Memory B cell (primary cell): Measurements from ENCODE around the gene P4HA3.

Experiments used
- ATAC-seq: fragments of 150-1000 bp; cut with Tn5 transposase; 2 replicates; pipeline ENCODE4 v1.10.0; 2021; ENCODE audit warnings: low read depth, mild to moderate bottlenecking, moderate library complexity
- DNase-seq, 2 donors: peaks; one replicate each; pipeline ENCODE4 v3.0.0; 2022; ENCODE audit warnings: low spot score in 2 of 2
- H3K27ac Mint-ChIP-seq: one replicate; pipeline ENCODE4 v1.8.0; 2022; ENCODE audit warnings: mild to moderate bottlenecking, moderate library complexity, mixed read lengths
- H3K27me3 Mint-ChIP-seq: one replicate; pipeline ENCODE4 v1.8.0; 2022; ENCODE audit warnings: mixed read lengths
- H3K36me3 Mint-ChIP-seq: one replicate; pipeline ENCODE4 v1.8.0; 2022; ENCODE audit warnings: mild to moderate bottlenecking, mixed read lengths
- H3K4me1 Mint-ChIP-seq: one replicate; pipeline ENCODE4 v1.8.0; 2022; ENCODE audit warnings: mixed read lengths
- H3K4me3 Mint-ChIP-seq: one replicate; pipeline ENCODE4 v1.8.0; 2022; ENCODE audit warnings: mild to moderate bottlenecking, moderate library complexity, mixed read lengths
- H3K9me3 Mint-ChIP-seq: one replicate; pipeline ENCODE4 v1.8.0; 2022; ENCODE audit warnings: mixed read lengths

Gene P4HA3

GRCh38 chr11:74265256-74265655 lies 46.2 kb downstream of the P4HA3 start:
- DNase-seq (no peak), ATAC-seq (no peak)
- no peaks in the 10 kb centered on the region for H3K36me3 Mint-ChIP-seq
- H3K27ac Mint-ChIP-seq: no peak overlapping the region
- H3K27me3 Mint-ChIP-seq: peaks cover 13% of the 10 kb centered on the region
- H3K4me1 Mint-ChIP-seq: no peaks in the 10 kb centered on the region
- peaks cover 4% of the 10 kb centered on the region for H3K9me3 Mint-ChIP-seq
- H3K4me3 Mint-ChIP-seq: no peak overlapping the region

DNA sequence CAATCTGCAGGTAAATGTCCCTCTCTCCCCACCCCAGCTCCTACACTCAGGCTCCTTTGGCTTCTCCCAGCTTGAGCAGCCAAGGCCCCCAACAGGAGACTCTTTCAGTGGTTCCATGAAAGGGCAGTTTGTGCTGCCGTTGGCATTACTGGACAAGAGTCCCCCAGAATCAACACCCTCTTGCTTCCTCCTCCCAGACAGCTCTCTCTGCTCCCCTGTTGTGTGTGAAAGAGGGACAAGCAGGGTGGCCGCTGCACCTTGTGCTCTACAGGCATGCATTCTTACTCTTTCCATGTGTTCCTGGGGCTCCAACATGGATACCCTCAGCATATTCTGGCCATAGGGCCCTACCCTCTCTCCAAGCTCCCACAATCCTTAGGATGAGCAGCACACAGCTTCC lies 48.7 kb downstream of the P4HA3 start:
- peaks cover 8% of the 10 kb centered on the region for H3K27me3 Mint-ChIP-seq
- no peak overlapping the region for H3K4me3 Mint-ChIP-seq
- no peaks in the 10 kb centered on the region for H3K36me3 Mint-ChIP-seq

DNA sequence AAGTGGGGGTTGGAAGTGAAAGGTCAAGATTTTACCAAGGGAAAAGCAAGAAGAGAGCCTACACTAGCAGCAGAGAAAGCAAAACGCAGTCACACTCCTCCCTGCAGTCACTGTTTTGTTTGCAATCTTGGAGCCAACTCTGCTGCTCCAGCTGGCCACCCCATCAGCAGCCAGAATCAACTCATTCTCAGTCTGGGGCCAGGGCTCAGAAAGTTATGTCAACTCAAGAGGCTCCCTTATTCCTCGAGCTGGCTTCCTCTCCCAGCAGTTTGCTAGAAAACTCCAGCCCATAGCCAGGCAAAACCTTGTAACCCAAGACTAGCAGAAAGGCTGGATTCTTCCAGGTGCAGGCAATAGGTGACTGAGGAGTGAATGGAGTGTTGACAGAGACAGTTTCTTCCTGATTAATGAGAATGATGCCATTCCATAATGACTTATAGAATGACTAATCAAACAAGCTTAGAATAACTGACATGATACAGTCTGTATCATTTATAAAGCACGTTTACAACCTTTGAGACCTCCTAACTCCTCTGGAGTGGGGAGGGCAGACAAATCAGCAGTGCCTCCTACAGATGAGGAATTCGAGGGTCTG lies 53.4 kb downstream of the P4HA3 start:
- no peak for ATAC-seq
- H3K27me3 Mint-ChIP-seq: peaks cover 6% of the 10 kb centered on the region
- H3K27ac Mint-ChIP-seq: no peak overlapping the region
- H3K9me3 Mint-ChIP-seq: peaks cover 4% of the 10 kb centered on the region
- no peak for DNase-seq
- H3K4me3 Mint-ChIP-seq: no peak overlapping the region
- H3K4me1 Mint-ChIP-seq: no peaks in the 10 kb centered on the region
- H3K36me3 Mint-ChIP-seq: peaks cover 6% of the 10 kb centered on the region

More for the DNA sequence above, 48.7 kb downstream of the P4HA3 start:
- DNase-seq (no peak), ATAC-seq (no peak)
- no peaks in the 10 kb centered on the region for H3K4me1 Mint-ChIP-seq
- peaks cover 4% of the 10 kb centered on the region for H3K9me3 Mint-ChIP-seq
- H3K27ac Mint-ChIP-seq: no peak overlapping the region

DNA sequence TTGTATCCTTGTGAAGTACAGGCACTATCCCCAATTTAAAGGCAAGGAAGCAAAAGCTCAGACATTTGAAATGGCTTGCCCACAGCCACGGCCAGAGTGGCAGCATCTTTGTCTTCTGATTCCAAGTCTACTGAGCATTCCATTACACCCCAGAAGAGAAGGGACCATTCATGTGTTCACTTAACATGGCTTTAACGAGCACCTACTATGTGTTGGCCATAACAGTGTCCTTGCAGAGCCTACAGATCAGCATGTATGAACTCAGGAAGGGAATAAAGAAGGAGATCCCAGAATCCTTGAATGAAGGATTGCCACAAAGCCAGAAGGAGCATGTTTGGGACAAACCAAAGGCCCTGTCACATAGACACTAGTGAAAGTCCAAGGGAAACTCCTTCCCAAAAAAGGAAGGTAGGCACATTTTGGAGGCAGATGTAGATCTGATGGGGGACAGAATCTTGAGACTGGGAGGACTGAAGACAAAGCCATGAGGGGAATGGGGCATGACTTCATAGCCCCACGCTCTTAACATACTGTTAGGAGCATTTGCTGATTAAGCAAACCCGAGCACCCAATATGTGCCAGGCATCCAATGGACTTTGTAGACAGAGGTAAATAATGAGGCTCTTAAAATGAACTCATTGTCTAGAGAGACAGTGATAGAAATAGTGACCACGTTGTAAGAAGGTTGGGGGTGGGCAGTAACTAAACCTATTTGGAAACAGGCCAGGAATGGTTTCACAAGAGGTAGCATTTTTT lies 54.9 kb downstream of the P4HA3 start:
- H3K36me3 Mint-ChIP-seq: peaks cover 6% of the 10 kb centered on the region
- H3K27me3 Mint-ChIP-seq: no peaks in the 10 kb centered on the region
- no peak for ATAC-seq
- H3K4me1 Mint-ChIP-seq: no peaks in the 10 kb centered on the region
- no peak for DNase-seq
- no peak overlapping the region for H3K27ac Mint-ChIP-seq
- peaks cover 4% of the 10 kb centered on the region for H3K9me3 Mint-ChIP-seq
- H3K4me3 Mint-ChIP-seq: no peak overlapping the region

DNA sequence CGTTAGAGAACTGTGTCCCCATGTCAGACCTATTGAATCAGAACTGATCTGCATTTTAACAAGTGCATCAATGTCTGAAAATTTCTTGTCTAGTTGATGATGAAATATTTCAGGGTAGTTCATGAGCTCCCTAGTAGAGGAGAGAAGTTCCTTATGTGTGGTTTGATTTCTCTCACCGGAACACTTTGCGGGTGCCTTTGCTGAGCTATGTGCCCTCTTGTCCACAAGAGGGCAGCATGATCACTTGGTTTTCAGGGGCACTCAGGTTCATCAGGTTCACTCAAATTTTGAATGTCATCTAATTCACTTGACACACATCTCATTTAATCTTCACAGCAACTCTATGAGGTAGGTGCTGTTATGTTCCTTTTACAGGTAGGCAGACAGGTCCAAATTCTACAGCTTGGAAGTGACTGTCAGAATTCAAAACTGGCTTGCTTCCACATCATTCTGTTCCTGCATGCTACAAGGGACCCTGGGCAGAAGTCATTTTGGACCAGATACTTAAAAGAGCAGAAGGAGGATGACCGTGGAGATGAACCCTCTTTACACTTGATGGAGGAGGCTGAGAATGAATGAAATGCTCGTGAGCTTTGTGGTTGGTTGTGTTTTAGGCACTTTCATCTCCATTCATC lies 55.6 kb downstream of the P4HA3 start:
- peaks cover 6% of the 10 kb centered on the region for H3K36me3 Mint-ChIP-seq
- peak; percentile 38 to 57 for DNase-seq
- H3K27ac Mint-ChIP-seq: no peak overlapping the region
- no peak overlapping the region for H3K4me3 Mint-ChIP-seq
- H3K4me1 Mint-ChIP-seq: no peaks in the 10 kb centered on the region
- H3K9me3 Mint-ChIP-seq: peaks cover 1% of the 10 kb centered on the region
- no peaks in the 10 kb centered on the region for H3K27me3 Mint-ChIP-seq
- ATAC-seq: peak; percentile 80

DNA sequence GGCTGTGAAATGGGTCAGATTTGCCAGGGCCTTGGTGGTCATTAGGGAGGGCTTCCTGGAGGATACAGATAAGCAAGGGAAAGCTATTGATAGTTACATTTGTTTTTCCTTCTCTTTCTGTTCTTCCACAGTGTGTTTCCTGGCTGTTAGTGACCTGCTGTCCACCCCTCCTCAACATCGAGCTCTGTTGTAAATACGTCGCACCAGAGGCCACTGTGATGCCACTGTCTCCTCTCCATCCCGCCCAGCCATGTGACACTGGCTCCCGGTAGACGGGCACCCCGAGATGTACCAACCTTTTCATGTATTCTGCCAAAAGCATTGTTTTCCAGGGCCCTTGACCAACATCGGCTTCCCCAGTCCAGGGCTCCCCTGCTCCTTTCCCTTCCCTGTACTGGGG lies 58.1 kb downstream of the P4HA3 start:
- DNase-seq: no peak
- no peak overlapping the region for H3K4me3 Mint-ChIP-seq
- H3K4me1 Mint-ChIP-seq: no peaks in the 10 kb centered on the region
- no peak overlapping the region for H3K27ac Mint-ChIP-seq
- H3K27me3 Mint-ChIP-seq: no peaks in the 10 kb centered on the region
- ATAC-seq: no peak
- H3K36me3 Mint-ChIP-seq: peaks cover 16% of the 10 kb centered on the region
- no peaks in the 10 kb centered on the region for H3K9me3 Mint-ChIP-seq

GRCh38 chr11:74249496-74249895 lies 61.9 kb downstream of the P4HA3 start:
- ATAC-seq: no peak
- DNase-seq: no peak
- Mint-ChIP-seq H3K36me3 (peaks cover 22% of the 10 kb centered on the region), H3K27me3 (no peaks in the 10 kb centered on the region), H3K4me3 (no peak overlapping the region), H3K27ac (no peak overlapping the region), H3K4me1 (no peaks in the 10 kb centered on the region), H3K9me3 (no peaks in the 10 kb centered on the region)

- Mint-ChIP-seq H3K36me3 (peaks cover 22% of the 10 kb centered on the region), H3K9me3 (no peaks in the 10 kb centered on the region), H3K27ac (no peak overlapping the region), H3K4me3 (no peak overlapping the region), H3K27me3 (no peaks in the 10 kb centered on the region), H3K4me1 (no peaks in the 10 kb centered on the region)
- DNase-seq: no peak
- no peak for ATAC-seq
Measured at GRCh38 chr11:74248469-74248868, 63.0 kb downstream of the P4HA3 start.

GRCh38 chr11:74238243-74238642 lies 73.2 kb downstream of the P4HA3 start:
- peaks cover 1% of the 10 kb centered on the region for H3K9me3 Mint-ChIP-seq
- H3K4me3 Mint-ChIP-seq: no peak overlapping the region
- H3K4me1 Mint-ChIP-seq: no peaks in the 10 kb centered on the region
- H3K27ac Mint-ChIP-seq: no peak overlapping the region
- no peaks in the 10 kb centered on the region for H3K27me3 Mint-ChIP-seq
- H3K36me3 Mint-ChIP-seq: peaks cover 20% of the 10 kb centered on the region
- ATAC-seq (no peak), DNase-seq (no peak)

GRCh38 chr11:74237541-74237940 lies 73.9 kb downstream of the P4HA3 start:
- Mint-ChIP-seq H3K36me3 (peaks cover 20% of the 10 kb centered on the region), H3K9me3 (peaks cover 1% of the 10 kb centered on the region), H3K4me1 (no peaks in the 10 kb centered on the region), H3K27ac (no peak overlapping the region), H3K4me3 (no peak overlapping the region), H3K27me3 (no peaks in the 10 kb centered on the region)
- ATAC-seq: no peak
- no peak for DNase-seq

DNA sequence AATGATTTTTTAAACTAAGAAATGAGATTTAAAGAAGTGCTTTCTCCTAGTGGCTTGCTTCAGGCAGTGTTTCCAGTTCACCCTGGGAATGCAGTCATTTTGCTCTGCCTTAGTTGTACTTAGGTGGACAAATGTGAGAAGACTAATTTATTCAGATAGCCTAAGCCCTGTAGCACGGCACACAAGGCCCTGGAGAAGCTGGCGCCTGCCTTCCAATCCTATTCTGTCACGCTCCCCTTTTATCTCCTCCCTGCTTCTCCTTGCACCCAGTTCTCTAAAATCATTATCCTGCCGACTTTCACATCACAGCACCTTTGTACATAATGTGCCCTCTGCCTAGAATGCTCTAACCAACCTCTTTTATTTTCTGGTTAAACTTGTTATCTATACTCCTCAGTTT lies 76.3 kb downstream of the P4HA3 start:
- ATAC-seq: no peak
- Mint-ChIP-seq H3K9me3 (peaks cover 1% of the 10 kb centered on the region), H3K27me3 (no peaks in the 10 kb centered on the region), H3K27ac (no peak overlapping the region), H3K4me1 (no peaks in the 10 kb centered on the region), H3K4me3 (no peak overlapping the region), H3K36me3 (peaks cover 16% of the 10 kb centered on the region)
- no peak for DNase-seq

DNA sequence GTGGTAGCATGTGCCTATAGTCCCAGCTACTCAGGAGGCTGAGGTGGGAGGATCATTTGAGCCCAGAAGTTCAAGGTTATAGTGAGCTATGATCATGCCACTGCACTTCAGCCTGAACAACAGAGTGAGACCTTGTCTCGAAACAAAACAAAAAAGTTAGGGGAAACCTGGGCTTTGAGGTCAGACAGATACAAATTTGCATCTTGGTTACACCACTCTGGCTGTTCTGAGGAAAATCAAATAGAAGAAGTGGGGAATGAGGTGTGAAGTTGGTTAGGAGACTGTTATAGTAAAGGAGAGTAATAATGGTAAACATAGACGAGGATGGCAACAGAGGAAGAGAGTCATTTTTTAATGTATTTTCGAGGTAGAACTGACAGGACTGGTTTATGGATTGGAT lies 77.8 kb downstream of the P4HA3 start:
- Mint-ChIP-seq H3K27ac (no peak overlapping the region), H3K4me3 (no peak overlapping the region), H3K36me3 (peaks cover 7% of the 10 kb centered on the region), H3K9me3 (no peaks in the 10 kb centered on the region), H3K4me1 (no peaks in the 10 kb centered on the region), H3K27me3 (no peaks in the 10 kb centered on the region)
- DNase-seq (no peak), ATAC-seq (no peak)

DNA sequence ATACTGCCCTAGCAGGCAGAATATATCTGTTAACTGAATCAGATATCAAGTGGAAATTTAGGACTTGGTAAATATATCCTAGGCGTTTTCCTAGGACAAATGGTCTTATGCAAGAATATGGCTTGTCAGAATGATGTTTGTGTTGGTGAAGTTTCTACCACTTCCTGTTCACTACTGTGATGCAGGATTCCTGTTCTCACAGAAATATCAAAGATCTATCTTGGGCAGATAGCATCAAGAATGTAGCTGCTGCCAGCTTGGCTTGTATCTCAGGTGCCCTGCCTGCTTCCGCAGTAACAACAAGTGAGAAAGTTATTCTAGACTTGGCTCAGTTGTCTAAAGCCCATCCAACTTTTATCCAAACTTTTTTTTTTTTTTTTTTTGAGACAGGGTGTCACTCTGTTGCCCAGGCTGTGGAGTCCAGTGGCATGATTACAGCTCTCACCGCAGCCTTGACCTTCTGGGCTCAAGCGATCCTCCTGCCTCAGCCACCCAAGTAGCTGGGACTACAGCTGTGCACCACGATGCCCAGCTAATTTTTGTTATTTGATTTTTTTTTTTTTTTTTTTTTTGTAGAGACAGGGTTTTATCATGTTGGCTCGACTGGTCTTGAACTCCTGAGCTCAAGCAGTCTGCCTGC lies 79.0 kb downstream of the P4HA3 start:
- ATAC-seq (no peak), DNase-seq (no peak)
- Mint-ChIP-seq H3K4me1 (no peaks in the 10 kb centered on the region), H3K36me3 (peaks cover 6% of the 10 kb centered on the region), H3K9me3 (no peaks in the 10 kb centered on the region), H3K27ac (no peak overlapping the region), H3K27me3 (no peaks in the 10 kb centered on the region), H3K4me3 (no peak overlapping the region)

GRCh38 chr11:74226907-74227306 lies 84.5 kb downstream of the P4HA3 start:
- Mint-ChIP-seq H3K4me3 (no peak overlapping the region), H3K36me3 (peaks cover 11% of the 10 kb centered on the region), H3K27ac (no peak overlapping the region), H3K9me3 (no peaks in the 10 kb centered on the region), H3K27me3 (no peaks in the 10 kb centered on the region), H3K4me1 (no peaks in the 10 kb centered on the region)
- DNase-seq: no peak
- ATAC-seq: no peak
